KMS-11 (cell line): Measurements from ENCODE around the gene RAB35.

Experiments
- H2AFZ ChIP-seq: fragments of 200-600 bp; sonication (generic); 2 replicates; pipeline ENCODE4 v1.6.1; 2016; ENCODE audit warnings: antibody characterized with exemption, mixed run types, low read depth
- H3K27ac ChIP-seq: fragments of 200-600 bp; sonication (generic); 2 replicates; pipeline ENCODE4 v1.6.1; 2016; ENCODE audit warnings: mild to moderate bottlenecking, mixed run types
- H3K27me3 ChIP-seq: fragments of 200-600 bp; sonication (generic); 2 replicates; pipeline ENCODE4 v1.6.1; 2017; ENCODE audit warnings: mild to moderate bottlenecking, low read depth, mixed run types, moderate library complexity; ENCODE audit not compliant: insufficient read depth
- H3K36me3 ChIP-seq: fragments of 200-600 bp; sonication (generic); 2 replicates; pipeline ENCODE4 v1.6.1; 2017; ENCODE audit warnings: mild to moderate bottlenecking, mixed run types; ENCODE audit not compliant: insufficient read depth
- H3K4me1 ChIP-seq: fragments of 200-600 bp; sonication (generic); 2 replicates; pipeline ENCODE4 v1.6.1; 2016; ENCODE audit warnings: mild to moderate bottlenecking, low read depth, mixed run types; ENCODE audit not compliant: poor library complexity, severe bottlenecking
- H3K4me2 ChIP-seq: fragments of 200-600 bp; sonication (generic); 2 replicates; pipeline ENCODE4 v1.7.0; 2016; ENCODE audit warnings: mild to moderate bottlenecking, mixed run types
- H3K4me3 ChIP-seq: fragments of 200-600 bp; sonication (generic); IDR thresholded peaks from 2 replicates; pipeline ENCODE4 v1.6.1; 2017; ENCODE audit warnings: low read depth, low read length, mixed read lengths; ENCODE audit not compliant: insufficient read depth
- H3K79me2 ChIP-seq: fragments of 200-600 bp; sonication (generic); 2 replicates; pipeline ENCODE4 v1.6.1; 2016; ENCODE audit warnings: low read depth, mixed run types; ENCODE audit not compliant: insufficient read depth
- H3K9ac ChIP-seq: fragments of 200-600 bp; sonication (generic); 2 replicates; pipeline ENCODE4 v1.6.1; 2016; ENCODE audit warnings: mild to moderate bottlenecking, mixed run types
- H4K20me1 ChIP-seq: fragments of 200-600 bp; sonication (generic); 2 replicates; pipeline ENCODE4 v1.6.1; 2016; ENCODE audit warnings: mild to moderate bottlenecking, mixed run types; ENCODE audit not compliant: insufficient read depth
- CTCF ChIP-seq: fragments of 200-600 bp; sonication (generic); conservative IDR thresholded peaks from 2 replicates; pipeline ENCODE4 v1.6.1; 2017; ENCODE audit warnings: low read depth, mild to moderate bottlenecking, antibody characterized with exemption, low read length, moderate library complexity, mixed read lengths

The RAB35 gene

GRCh38 chr12:120116441-120116791 is at the start of gene RAB35:
Gene RAB35, minus strand, starts transcription at chr12:120116753. Its CDS starts 103 bp downstream, at chr12:120116650.
- peak within 1 kb of the TSS; percentile 41 for H2AFZ ChIP-seq
- peaks cover 64% of the 10 kb centered on the region; the same call in 1 of the 2 replicates for H3K79me2 ChIP-seq
- H3K4me3 ChIP-seq: no peak within 1 kb of the TSS
- no peak for TF ChIP-seq CTCF
- no peaks in the 10 kb centered on the region for H3K36me3 ChIP-seq
- peak within 1 kb of the TSS; percentile 64 for H3K9ac ChIP-seq
- no peaks in the 10 kb centered on the region for H4K20me1 ChIP-seq
- H3K4me1 ChIP-seq: peaks cover 48% of the 10 kb centered on the region
- no peaks in the 10 kb centered on the region for H3K27me3 ChIP-seq
- peak within 1 kb of the TSS; percentile 89 for H3K4me2 ChIP-seq
- H3K27ac ChIP-seq: peak within 1 kb of the TSS; percentile 84

GRCh38 chr12:120164293-120164692 is 47.7 kb upstream of the RAB35 start:
- H4K20me1 ChIP-seq: no peaks in the 10 kb centered on the region
- H3K27ac ChIP-seq: no peak overlapping the region
- H3K4me1 ChIP-seq: no peaks in the 10 kb centered on the region
- no peak overlapping the region for H3K9ac ChIP-seq
- TF ChIP-seq CTCF: no peak
- H3K79me2 ChIP-seq: no peaks in the 10 kb centered on the region
- H3K36me3 ChIP-seq: 0 out of 2 replicates have a peak, but pooled peaks cover 5% of the 10 kb centered on the region
- no peak overlapping the region for H2AFZ ChIP-seq
- no peak overlapping the region for H3K4me3 ChIP-seq
- no peak overlapping the region for H3K4me2 ChIP-seq
- H3K27me3 ChIP-seq: no peaks in the 10 kb centered on the region

- no peaks in the 10 kb centered on the region for H3K36me3 ChIP-seq
- no peaks in the 10 kb centered on the region for H3K4me1 ChIP-seq
- no peak overlapping the region for H3K9ac ChIP-seq
- H4K20me1 ChIP-seq: no peaks in the 10 kb centered on the region
- H3K4me2 ChIP-seq: no peak overlapping the region
- no peak for TF ChIP-seq CTCF
- no peak overlapping the region for H2AFZ ChIP-seq
- H3K27me3 ChIP-seq: no peaks in the 10 kb centered on the region
- H3K4me3 ChIP-seq: no peak overlapping the region
- no peaks in the 10 kb centered on the region for H3K79me2 ChIP-seq
- no peak overlapping the region for H3K27ac ChIP-seq
Observed at GRCh38 chr12:120162763-120163162, 46.2 kb upstream of the RAB35 start.

GRCh38 chr12:120161852-120162251 is 45.3 kb upstream of the RAB35 start:
- Histone ChIP-seq H3K4me1 (no peaks in the 10 kb centered on the region), H3K79me2 (no peaks in the 10 kb centered on the region), H3K36me3 (no peaks in the 10 kb centered on the region), H2AFZ (no peak overlapping the region), H3K27me3 (no peaks in the 10 kb centered on the region), H3K4me2 (no peak overlapping the region), H3K4me3 (no peak overlapping the region), H3K27ac (no peak overlapping the region), H4K20me1 (no peaks in the 10 kb centered on the region), H3K9ac (no peak overlapping the region)
- TF ChIP-seq CTCF: no peak
